HL-60/S4 (cell line): ENCODE data around the gene TRABD2B.

ENCODE experiments used
- in situ Hi-C: fragments of 300-500 bp; cut with MboI; formaldehyde crosslinking; loops from 2 replicates; pipeline ENCODE4 v1.14.3; 2022; ENCODE audit warnings: low sequenced_read_pairs

TRABD2B gene

GRCh38 chr1:47742890-47743760 lies 254.1 kb downstream of the TRABD2B start:
- in situ Hi-C loops: no loop called here

DNA sequence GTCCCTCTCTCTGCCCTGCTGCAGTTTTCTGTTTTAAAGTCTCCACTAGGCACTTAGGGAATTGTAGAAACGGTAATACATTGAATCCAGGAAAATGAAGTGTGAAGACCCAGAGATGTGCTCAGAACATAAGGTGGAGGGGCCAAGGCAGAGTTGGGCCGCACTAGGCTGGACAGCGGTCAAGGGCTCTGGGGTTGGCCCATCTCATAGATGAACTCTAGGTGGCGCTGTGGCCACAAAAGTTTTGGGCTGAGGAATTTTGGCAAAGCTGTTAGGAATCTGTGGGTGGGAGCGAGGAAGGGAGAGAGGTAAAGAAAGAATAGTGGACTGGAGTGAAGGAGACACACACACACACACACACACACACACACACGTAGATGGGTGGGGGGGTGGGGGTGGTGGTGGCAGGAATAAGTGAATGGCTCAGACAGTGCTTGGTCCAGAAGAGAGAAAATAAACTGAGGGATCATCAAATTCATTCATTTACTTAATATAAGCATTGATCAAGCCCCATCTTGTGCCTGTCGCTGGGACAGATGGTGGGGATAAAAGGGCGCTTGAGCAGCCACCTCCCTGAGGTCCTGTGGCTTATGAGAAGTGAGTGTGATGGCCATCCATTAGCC lies 258.5 kb downstream of the TRABD2B start:
- in situ Hi-C loops: no loop called here

DNA sequence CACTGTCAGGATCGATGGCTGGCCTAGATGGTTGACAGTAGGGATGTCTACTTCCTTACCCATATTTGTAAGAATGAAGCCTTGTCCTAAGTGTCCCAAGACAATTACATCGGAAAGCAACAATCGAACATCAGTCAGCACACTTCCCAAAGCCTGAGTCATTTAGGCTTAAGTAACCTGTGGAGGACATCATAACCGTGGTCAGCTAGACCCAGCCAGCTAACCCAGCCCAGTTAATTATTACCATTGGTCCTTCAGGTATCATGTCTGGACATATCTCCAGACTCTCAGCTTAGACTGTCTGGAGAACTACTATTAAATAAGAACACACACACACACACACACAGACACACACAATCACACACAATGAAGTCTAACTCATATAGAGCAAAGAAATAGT lies 264.7 kb downstream of the TRABD2B start:
- in situ Hi-C loops: no loop called here

GRCh38 chr1:47731730-47732129 lies 265.5 kb downstream of the TRABD2B start:
- in situ Hi-C loops: no loop called here

GRCh38 chr1:47729685-47730084 lies 267.5 kb downstream of the TRABD2B start:
- in situ Hi-C loops: no loop called here

DNA sequence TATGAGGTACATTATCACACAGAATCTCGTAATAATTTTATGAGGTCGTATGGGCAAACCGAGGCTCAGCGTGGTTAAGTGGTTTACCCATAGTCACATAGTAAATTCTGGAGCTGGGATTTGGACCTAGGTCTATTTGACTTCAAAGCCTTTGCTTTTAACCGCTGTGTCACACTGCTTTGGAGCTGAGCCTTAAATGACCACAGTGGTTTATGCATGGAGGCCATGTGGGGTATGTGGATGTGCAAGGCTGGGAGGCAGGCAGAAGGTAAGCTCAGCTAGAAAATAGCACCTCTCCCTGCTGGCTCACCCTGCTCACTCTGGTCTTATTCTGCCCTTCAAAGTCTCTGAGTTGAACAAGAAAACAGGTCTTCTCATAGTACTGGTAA lies 269.5 kb downstream of the TRABD2B start:
- in situ Hi-C loops: no loop called here

DNA sequence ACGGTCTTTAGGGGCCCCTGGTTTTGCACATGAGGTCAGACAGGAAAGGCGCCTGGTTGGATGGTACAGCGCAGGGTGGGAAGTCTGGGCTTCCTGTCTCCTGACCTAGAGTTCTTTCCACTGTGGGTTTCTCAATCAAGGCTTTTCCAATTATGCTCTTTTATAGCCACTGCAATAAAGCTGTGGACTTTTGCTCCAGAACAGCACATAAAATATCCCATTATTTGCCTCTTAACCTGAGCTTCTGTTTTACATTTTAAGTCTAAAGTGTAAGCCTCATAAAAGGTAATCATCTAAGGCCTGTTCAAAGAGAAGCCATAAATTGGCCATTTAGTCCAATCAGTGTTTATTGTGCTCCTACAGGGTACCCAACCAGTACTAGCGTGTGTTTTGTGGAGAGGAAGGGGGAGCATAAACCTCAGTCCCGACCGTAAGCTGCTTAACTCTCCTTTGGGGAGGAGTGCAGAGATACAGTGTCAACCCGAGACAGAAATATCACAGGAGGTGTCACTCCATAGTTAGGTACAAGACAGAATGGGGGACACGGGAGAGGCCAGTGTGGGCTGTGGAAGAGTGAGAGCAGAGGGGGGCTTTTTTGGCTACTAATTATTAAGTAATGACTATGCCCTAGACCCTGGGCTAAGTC lies 270.0 kb downstream of the TRABD2B start:
- in situ Hi-C loops: no loop called here

GRCh38 chr1:47725992-47726855 lies 271.0 kb downstream of the TRABD2B start:
- in situ Hi-C loops: no loop called here

- in situ Hi-C loops: no loop called here
These were observed 271.6 kb downstream of the TRABD2B start for GRCh38 chr1:47725511-47725991.

DNA sequence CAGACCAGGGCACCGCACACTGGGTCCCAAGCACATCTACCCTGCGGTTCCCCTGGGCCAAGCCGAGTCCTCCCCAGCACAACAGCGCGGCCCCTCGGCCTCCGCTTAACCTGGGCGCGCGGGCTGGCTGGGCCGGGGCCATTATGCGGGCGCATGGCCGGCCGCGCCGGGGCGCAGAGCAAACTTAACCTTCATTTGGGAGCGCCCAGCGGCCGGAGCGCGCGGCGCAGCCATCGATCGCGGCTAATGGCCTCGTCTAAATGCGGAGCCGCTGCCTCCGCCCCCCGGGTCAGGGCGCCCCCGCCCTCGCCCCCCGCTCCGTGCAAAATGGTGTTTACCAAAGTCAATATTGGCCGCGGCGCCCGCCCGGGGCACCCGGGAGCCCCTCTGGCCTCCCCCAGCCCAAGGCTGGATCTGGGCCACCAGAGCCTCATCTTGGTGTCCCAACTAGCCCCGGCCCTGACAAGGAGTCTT lies 272.1 kb downstream of the TRABD2B start:
- in situ Hi-C loops: loop anchor here (25.0 kb wide), 3 partner anchors 188 to 538 kb away; partner anchors contain the start of genes FOXE3 and PDZK1IP1

DNA sequence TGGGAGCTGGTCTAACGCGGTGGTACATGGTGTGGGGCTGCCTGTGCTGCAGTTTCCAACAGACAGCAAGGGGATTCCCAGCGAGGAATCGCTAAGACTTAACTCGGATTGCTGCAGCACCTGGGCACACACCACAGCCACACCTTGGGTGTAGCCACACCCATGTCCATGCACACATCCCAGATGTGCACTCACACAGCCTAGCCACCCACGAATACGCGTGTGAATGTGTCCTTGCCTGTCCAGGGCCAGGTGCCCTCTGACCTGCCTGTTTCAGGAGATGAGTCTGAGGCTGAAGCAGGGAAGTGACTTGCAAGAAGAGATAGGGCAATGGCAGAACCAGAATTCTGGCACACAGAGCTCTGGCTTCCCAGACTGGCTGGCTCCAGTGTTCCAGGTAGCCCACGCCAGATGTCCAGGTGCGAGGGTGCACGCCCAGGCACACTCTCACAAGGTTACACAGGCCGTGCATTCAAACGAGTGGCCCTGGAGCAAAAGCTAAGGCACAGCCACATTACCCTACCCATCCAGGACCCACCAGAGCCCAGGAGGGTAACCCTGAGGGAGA lies 272.7 kb downstream of the TRABD2B start:
- in situ Hi-C loops: loop anchor here (25.0 kb wide), 3 partner anchors 187 to 537 kb away; partner anchors contain the start of genes FOXE3 and PDZK1IP1

DNA sequence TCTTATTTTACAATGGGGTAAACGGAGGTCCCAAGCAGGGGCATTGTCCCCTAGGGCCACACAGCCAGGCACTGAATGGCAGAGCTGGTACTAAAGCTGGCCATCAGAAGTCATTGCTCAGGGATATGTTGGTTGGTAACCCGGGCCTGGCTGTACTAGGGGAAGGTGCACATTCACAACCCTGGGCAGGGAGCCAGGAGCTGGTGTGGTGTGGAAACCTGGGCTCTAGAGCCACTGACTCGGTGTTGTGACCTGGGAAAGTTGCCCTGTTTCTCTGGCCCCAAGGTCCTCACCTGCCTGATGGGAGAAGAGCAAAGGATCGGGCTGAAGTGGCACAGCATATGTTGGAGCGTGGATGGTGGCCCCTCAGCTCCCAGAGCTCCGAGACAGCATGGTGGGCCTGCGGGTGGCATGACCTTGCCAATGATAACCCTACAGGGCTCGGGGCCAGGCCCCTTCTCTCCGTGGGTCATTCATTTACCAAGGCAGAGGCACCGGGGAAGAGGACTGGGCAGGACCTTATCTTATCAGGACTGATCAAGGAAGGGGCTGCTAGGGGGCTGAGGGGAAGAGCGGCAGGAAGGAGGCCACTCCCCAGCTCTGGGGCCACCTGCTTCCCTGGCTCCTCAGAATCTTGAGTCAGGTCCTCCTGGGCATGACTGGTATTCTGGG lies 274.1 kb downstream of the TRABD2B start:
- in situ Hi-C loops: loop anchor here (25.0 kb wide), 3 partner anchors 186 to 536 kb away; partner anchors contain the start of genes FOXE3 and PDZK1IP1

GRCh38 chr1:47722101-47722500 lies 275.1 kb downstream of the TRABD2B start:
- in situ Hi-C loops: loop anchor here (25.0 kb wide), 3 partner anchors 185 to 535 kb away; partner anchors contain the start of genes FOXE3 and PDZK1IP1

DNA sequence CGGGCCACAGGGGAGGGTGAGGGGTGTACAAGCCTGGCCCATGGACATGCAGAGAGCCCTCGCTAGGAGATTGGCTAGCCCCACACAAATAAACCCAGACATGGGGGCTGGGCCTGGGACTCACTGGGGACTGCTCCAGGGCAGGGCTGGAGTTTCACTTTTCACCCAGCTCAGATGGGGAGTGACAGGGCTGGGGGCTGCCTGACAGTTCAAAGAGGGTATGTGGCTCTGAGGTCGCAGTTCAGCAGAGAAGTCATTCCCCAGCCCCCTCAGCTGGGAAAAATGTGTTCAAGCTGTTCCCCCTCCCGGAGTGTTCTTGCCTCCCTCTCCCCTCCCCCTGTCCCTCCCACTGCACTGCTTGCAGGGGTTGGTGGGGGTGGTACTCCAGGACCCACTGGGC lies 277.1 kb downstream of the TRABD2B start:
- in situ Hi-C loops: loop anchor here (25.0 kb wide), 3 partner anchors 183 to 533 kb away; partner anchors contain the start of genes FOXE3 and PDZK1IP1

GRCh38 chr1:47717341-47717740 lies 279.8 kb downstream of the TRABD2B start:
- in situ Hi-C loops: loop anchor here (25.0 kb wide), 3 partner anchors 180 to 530 kb away; partner anchors contain the start of genes FOXE3 and PDZK1IP1

DNA sequence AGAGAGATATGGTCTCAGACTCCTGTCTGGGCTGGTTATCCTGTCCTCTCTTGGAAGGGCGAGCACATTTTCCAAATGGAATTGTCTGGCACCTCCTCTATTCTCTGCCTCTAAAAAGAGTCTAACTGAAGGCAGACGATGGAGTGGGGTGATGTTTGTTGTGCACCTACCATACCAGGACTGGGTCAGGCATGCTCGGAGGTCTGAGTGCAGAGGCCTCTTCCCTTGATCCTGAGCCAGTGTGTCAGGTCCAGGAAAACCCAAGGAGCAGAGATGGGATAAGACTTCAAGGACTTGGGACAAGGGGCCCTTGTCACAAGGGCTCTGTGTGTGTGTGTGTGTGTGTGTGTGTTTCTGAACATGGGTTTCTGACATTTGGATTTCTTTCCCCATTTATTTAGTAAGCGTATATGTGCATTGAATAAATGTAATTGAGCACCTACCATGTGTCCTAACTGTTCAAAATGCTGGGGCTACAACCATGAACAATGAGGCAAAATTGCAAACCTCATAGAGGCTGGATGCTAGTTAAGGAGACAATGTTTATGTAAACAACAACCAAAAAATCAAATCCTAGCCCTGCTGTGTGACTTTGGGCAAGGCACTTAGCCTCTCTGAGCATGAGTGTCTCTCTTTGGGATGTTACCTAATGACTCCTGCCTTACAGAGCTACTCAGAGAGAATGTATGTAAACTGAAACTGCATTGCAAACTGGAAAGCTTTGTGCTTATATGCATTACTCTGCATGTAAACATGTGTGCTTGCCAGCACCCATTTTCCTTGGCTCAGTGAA lies 283.0 kb downstream of the TRABD2B start:
- in situ Hi-C loops: loop anchor here (25.0 kb wide), 3 partner anchors 177 to 527 kb away; partner anchors contain the start of genes FOXE3 and PDZK1IP1

- in situ Hi-C loops: loop anchor here (25.0 kb wide), 3 partner anchors 176 to 526 kb away; partner anchors contain the start of genes FOXE3 and PDZK1IP1
These were observed 283.7 kb downstream of the TRABD2B start for GRCh38 chr1:47713333-47713953.
